MCF 10A (cell line): Measurements from ENCODE around the gene PGK1. TPM values are rescaled to one million over a fixed set of nuclear protein-coding genes. Genes with fewer than 3 reads are reported as not detected.

Experiments
- BruUV-seq: library from RNA; stranded (reverse); fragments of 400-500 nt; replicated peaks from 2 replicates; lab custom pipeline; 2021; lab: Mats Ljungman, UMichigan
- CTCF ChIA-PET: fragments of 300-600 bp; sonication (Branson Sonifier 250); formaldehyde crosslinking; extraction: SDS; loops from one replicate; lab custom pipeline; 2021; ENCODE audit warnings: antibody characterized with exemption, inconsistent platforms; lab: Yijun Ruan, JAX
- POLR2A ChIA-PET: fragments of 300-600, 350-650 bp; sonication (Branson Sonifier 250); formaldehyde crosslinking; extraction: SDS; loops from one replicate; lab custom pipeline; 2020; ENCODE audit warnings: antibody characterized with exemption, inconsistent platforms; lab: Yijun Ruan, JAX
- DNase-seq: peaks from one replicate; pipeline ENCODE4 v3.0.0-alpha.2; 2018; ENCODE audit not compliant: unreplicated experiment
- H3K27ac Mint-ChIP-seq: one replicate; pipeline ENCODE4 v1.8.0; 2022; ENCODE audit warnings: mild to moderate bottlenecking, low read depth, mixed read lengths; ENCODE audit not compliant: unreplicated experiment
- H3K27me3 Mint-ChIP-seq: one replicate; pipeline ENCODE4 v1.8.0; 2022; ENCODE audit warnings: mixed read lengths; ENCODE audit not compliant: insufficient read depth, unreplicated experiment
- H3K36me3 Mint-ChIP-seq: one replicate; pipeline ENCODE4 v1.8.0; 2022; ENCODE audit warnings: mild to moderate bottlenecking, moderate library complexity, mixed read lengths; ENCODE audit not compliant: insufficient read depth, unreplicated experiment
- H3K4me1 Mint-ChIP-seq: one replicate; pipeline ENCODE4 v1.8.0; 2022; ENCODE audit warnings: mixed read lengths; ENCODE audit not compliant: insufficient read depth, unreplicated experiment
- H3K4me3 Mint-ChIP-seq: one replicate; pipeline ENCODE4 v1.8.0; 2022; ENCODE audit warnings: mild to moderate bottlenecking, moderate library complexity, mixed read lengths; ENCODE audit not compliant: unreplicated experiment
- H3K9me3 Mint-ChIP-seq: one replicate; pipeline ENCODE4 v1.8.0; 2022; ENCODE audit warnings: mixed read lengths; ENCODE audit not compliant: unreplicated experiment
- intact Hi-C: fragments of 100-400 bp; cut with micrococcal nuclease; formaldehyde crosslinking; loops from 2 replicates; pipeline ENCODE4 v1.14.1; 2022
- total RNA-seq: library from RNA; stranded (reverse); gene quantifications from 2 replicates; pipeline ENCODE4 v1.2.3, GENCODE V29; 2022
- TF ChIP-seq, protein P1 (sequence below): fragments of 200-600 bp; IDR thresholded peaks from one replicate; pipeline ENCODE4 v1.8.0; 2022; ENCODE audit warnings: antibody characterized with exemption, mild to moderate bottlenecking; ENCODE audit not compliant: unreplicated experiment

PGK1 gene
- total RNA-seq, 1 experiment from 2014 or later, result 310 TPM

DNA sequence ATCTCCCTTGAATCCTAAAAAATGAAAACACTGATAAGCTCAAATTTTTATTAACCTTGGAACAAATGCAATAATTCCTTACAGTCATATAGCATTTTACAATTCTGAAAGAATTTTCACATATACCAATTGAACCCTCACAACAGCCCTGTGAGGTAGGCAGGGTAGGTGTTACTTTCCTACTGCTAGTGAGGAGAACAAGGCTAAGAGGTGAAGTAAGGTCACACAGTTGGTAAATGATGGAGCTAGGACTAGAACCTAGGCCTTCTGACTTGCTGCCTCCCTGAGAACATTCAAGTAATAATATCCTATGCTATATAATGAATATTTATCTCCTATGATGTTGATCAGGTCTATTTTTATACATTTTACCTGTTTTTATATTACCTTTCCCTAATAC is 25.7 kb downstream of the PGK1 start:
- H3K27me3 Mint-ChIP-seq, result no peaks in the 10 kb centered on the region
- H3K27ac Mint-ChIP-seq, result no peak overlapping the region
- H3K9me3 Mint-ChIP-seq, result no peaks in the 10 kb centered on the region
- H3K4me3 Mint-ChIP-seq, result no peak overlapping the region
- intact Hi-C loops, result loop anchor here (10.0 kb wide), 1 partner anchor 385 kb away; no protein-coding TSS in a partner anchor
- ChIA-PET CTCF (no interaction called here), POLR2A (interaction anchor here (1.0 to 1.8 kb wide), 3 partner anchors 9 to 261 kb away, joined by 5 to 7 read pairs (median 6); partner anchors contain the start of gene TAF9B)
- DNase-seq, result no peak
- TF ChIP-seq, protein P1, sequence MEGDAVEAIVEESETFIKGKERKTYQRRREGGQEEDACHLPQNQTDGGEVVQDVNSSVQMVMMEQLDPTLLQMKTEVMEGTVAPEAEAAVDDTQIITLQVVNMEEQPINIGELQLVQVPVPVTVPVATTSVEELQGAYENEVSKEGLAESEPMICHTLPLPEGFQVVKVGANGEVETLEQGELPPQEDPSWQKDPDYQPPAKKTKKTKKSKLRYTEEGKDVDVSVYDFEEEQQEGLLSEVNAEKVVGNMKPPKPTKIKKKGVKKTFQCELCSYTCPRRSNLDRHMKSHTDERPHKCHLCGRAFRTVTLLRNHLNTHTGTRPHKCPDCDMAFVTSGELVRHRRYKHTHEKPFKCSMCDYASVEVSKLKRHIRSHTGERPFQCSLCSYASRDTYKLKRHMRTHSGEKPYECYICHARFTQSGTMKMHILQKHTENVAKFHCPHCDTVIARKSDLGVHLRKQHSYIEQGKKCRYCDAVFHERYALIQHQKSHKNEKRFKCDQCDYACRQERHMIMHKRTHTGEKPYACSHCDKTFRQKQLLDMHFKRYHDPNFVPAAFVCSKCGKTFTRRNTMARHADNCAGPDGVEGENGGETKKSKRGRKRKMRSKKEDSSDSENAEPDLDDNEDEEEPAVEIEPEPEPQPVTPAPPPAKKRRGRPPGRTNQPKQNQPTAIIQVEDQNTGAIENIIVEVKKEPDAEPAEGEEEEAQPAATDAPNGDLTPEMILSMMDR, result no peak
- BruUV-seq, result no TSS peak
- peaks cover 61% of the 10 kb centered on the region for H3K36me3 Mint-ChIP-seq
- H3K4me1 Mint-ChIP-seq, result no peaks in the 10 kb centered on the region

DNA sequence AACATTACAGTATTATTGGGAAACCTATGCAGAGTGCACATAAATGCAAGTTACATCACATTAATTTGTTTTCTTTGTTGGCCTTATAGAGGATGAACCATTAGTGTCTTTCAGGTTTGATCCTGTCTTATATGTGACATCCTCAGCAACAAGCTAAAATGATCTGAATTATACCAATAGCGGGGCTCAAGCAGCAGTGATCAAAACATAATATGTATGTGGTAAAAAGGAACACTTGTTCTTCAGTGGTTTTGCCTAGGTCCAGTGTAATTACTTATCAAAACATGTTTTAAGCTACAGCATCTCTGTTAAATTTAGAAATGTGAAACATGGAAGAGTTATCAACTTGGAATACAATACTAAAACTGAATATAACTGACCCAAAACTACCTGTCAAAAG is 26.3 kb downstream of the PGK1 start:
- Mint-ChIP-seq H3K27me3 (no peaks in the 10 kb centered on the region), H3K4me1 (no peaks in the 10 kb centered on the region), H3K27ac (no peak overlapping the region), H3K4me3 (no peak overlapping the region), H3K9me3 (no peaks in the 10 kb centered on the region), H3K36me3 (peaks cover 59% of the 10 kb centered on the region)
- BruUV-seq, result no TSS peak
- TF ChIP-seq, protein P1, result no peak
- intact Hi-C loops, result loop anchor here (10.0 kb wide), 1 partner anchor 384 kb away; no protein-coding TSS in a partner anchor
- ChIA-PET CTCF (interaction anchor here (0.5 to 0.7 kb wide), 2 partner anchors 79 to 535 kb away, joined by 3 read pairs; no protein-coding TSS in a partner anchor), POLR2A (interaction anchor here (1.0 to 1.8 kb wide), 2 partner anchors 9 to 26 kb away, joined by 3 to 6 read pairs; partner anchors contain the start of gene TAF9B)
- DNase-seq, result no peak

DNA sequence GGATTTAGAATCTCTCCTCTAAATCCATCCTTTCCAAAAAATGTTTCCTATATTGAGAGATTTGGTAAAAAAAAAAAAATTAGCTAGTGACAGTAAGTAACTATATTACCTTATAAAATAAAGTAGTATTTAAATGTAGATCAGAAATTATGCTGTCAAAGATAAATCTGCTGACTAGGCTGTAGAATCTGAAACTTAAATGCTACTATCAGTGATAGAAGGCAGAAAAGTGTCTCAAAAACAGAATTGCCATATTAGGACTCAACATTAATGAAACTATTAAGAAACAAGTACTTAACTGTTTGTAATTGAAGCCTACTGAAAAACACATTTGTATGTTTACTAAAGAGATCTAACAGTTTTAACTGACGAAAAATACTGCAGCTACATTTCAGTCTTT is 27.1 kb downstream of the PGK1 start:
- TF ChIP-seq, protein P1, result no peak
- H3K4me3 Mint-ChIP-seq, result no peak overlapping the region
- H3K4me1 Mint-ChIP-seq, result no peaks in the 10 kb centered on the region
- ChIA-PET CTCF (no interaction called here), POLR2A (interaction anchor here (1.0 to 1.8 kb wide), 2 partner anchors 9 to 27 kb away, joined by 3 to 6 read pairs; partner anchors contain the start of gene TAF9B)
- H3K27me3 Mint-ChIP-seq, result no peaks in the 10 kb centered on the region
- DNase-seq, result no peak
- no peaks in the 10 kb centered on the region for H3K9me3 Mint-ChIP-seq
- peaks cover 57% of the 10 kb centered on the region for H3K36me3 Mint-ChIP-seq
- H3K27ac Mint-ChIP-seq, result no peak overlapping the region
- no TSS peak for BruUV-seq
- intact Hi-C loops, result loop anchor here (10.0 kb wide), 1 partner anchor 384 kb away; no protein-coding TSS in a partner anchor

DNA sequence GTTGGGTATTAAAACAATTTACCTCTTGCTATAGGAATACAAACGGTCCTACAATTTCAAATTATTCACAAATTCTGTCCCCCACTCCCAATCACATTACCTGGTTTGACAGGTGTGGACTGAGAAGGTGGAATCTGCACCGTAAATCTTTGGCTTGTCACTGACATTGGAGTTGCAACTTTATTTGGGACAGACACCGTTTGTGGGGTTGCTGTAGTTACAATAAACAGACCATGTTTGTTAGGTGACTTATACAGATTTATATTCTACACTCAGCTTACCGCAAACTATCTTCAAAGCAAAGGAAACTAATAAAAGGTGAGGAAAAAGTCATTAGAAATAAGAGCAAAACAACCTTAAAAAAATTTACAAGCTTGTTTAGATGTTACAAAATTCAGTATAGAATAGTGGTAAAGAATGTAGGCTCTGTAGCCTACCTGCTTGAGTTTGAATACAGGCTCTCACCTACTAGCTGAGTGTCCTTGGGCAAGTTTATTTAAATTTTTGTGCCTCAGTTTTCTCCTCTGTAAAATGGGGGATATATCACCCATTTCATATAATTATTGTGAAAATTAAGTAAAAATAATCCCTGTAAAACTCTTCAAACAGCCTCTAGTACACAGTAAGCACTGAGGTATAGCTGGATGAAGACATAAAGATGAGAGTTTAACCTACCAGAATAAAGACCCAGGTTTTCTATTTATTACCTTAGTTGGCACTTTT is 29.4 kb downstream of the PGK1 start:
- no peak overlapping the region for H3K27ac Mint-ChIP-seq
- ChIA-PET POLR2A (interaction anchor here (1.1 kb wide), 1 partner anchor 16 kb away, joined by 3 read pairs; no protein-coding TSS in a partner anchor), CTCF (no interaction called here)
- no peaks in the 10 kb centered on the region for H3K27me3 Mint-ChIP-seq
- no peak for DNase-seq
- no peaks in the 10 kb centered on the region for H3K9me3 Mint-ChIP-seq
- H3K4me3 Mint-ChIP-seq, result no peak overlapping the region
- TF ChIP-seq, protein P1, result no peak
- intact Hi-C loops, result loop anchor here (10.0 kb wide), 1 partner anchor 381 kb away; no protein-coding TSS in a partner anchor
- no TSS peak for BruUV-seq
- peaks cover 34% of the 10 kb centered on the region for H3K36me3 Mint-ChIP-seq
- H3K4me1 Mint-ChIP-seq, result no peaks in the 10 kb centered on the region
